ENCODE measurements around the gene OR2H1. TPM values are rescaled to one million over a fixed set of nuclear protein-coding genes. Genes with fewer than 3 reads are reported as not detected.

Gene OR2H1
- total RNA-seq, 1 donor from 2014 or later = not detected

- no peaks in the 10 kb centered on the region for H3K27me3 ChIP-seq
- no peak overlapping the region for H3K4me3 ChIP-seq
- TF ChIP-seq, protein P1, sequence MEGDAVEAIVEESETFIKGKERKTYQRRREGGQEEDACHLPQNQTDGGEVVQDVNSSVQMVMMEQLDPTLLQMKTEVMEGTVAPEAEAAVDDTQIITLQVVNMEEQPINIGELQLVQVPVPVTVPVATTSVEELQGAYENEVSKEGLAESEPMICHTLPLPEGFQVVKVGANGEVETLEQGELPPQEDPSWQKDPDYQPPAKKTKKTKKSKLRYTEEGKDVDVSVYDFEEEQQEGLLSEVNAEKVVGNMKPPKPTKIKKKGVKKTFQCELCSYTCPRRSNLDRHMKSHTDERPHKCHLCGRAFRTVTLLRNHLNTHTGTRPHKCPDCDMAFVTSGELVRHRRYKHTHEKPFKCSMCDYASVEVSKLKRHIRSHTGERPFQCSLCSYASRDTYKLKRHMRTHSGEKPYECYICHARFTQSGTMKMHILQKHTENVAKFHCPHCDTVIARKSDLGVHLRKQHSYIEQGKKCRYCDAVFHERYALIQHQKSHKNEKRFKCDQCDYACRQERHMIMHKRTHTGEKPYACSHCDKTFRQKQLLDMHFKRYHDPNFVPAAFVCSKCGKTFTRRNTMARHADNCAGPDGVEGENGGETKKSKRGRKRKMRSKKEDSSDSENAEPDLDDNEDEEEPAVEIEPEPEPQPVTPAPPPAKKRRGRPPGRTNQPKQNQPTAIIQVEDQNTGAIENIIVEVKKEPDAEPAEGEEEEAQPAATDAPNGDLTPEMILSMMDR (IDR thresholded peaks at IDR 0.05) = no peak
- no peak for TF ChIP-seq EZH2 (IDR thresholded peaks at IDR 0.05)
- no peak for TF ChIP-seq EZH2phosphoT487 (IDR thresholded peaks at IDR 0.05)
- H4K20me1 ChIP-seq (ENCODE audit: low read depth) = no peaks in the 10 kb centered on the region
- H3K27ac ChIP-seq = no peak overlapping the region
- no peaks in the 10 kb centered on the region for H3F3A ChIP-seq (ENCODE audit: low read depth)
- H3K9me3 ChIP-seq (ENCODE audit: low read depth) = no peaks in the 10 kb centered on the region
- H3K4me2 ChIP-seq = peak overlapping the region; percentile 53
- H3K36me3 Mint-ChIP-seq = no peaks in the 10 kb centered on the region
- H3K9ac ChIP-seq = no peak overlapping the region
- H3K4me1 Mint-ChIP-seq = peaks cover 22% of the 10 kb centered on the region
- DNase-seq (ENCODE audit: low spot score) = no peak
- H3K9me3 Mint-ChIP-seq = peaks cover 5% of the 10 kb centered on the region
- H3K27ac Mint-ChIP-seq = peak overlapping the region; percentile 33
- peaks cover 10% of the 10 kb centered on the region for H3K4me1 ChIP-seq
- peak overlapping the region; percentile 52 for H2AFZ ChIP-seq (replicated peaks)
- H3K27me3 Mint-ChIP-seq (ENCODE audit: insufficient read depth, low read depth) = peaks cover 5% of the 10 kb centered on the region
- no peaks in the 10 kb centered on the region for H3K36me3 ChIP-seq
- peak overlapping the region; percentile 19 for H3K4me3 Mint-ChIP-seq
- H3K79me2 ChIP-seq (ENCODE audit: low read depth) = no peaks in the 10 kb centered on the region
These were observed 53.9 kb downstream of the OR2H1 start for GRCh38 chr6:29510746-29511300.

Other genes with a start within 250 kb of the OR2H1 start
- 0.03 TPM in 1 of 2 replicates, not detected in the other for gene OR14J1, start 155.5 kb upstream of the OR2H1 start, total RNA-seq (ENCODE audit: low replicate concordance)
- gene OR5V1, start 88.3 kb upstream of the OR2H1 start, total RNA-seq (ENCODE audit: low replicate concordance) = not detected in 2 replicates
- not detected in 2 replicates for gene OR12D3, start 81.9 kb upstream of the OR2H1 start, total RNA-seq (ENCODE audit: low replicate concordance)
- not detected in 2 replicates for gene OR12D2, start 61.5 kb upstream of the OR2H1 start, total RNA-seq (ENCODE audit: low replicate concordance)
- gene OR12D1, start 42.2 kb upstream of the OR2H1 start, total RNA-seq (ENCODE audit: low replicate concordance) = not detected in 2 replicates
- not detected in 2 replicates for gene OR10C1, start 17.8 kb upstream of the OR2H1 start, total RNA-seq (ENCODE audit: low replicate concordance)
- not detected in 2 replicates for gene OR11A1, start 84 bp upstream of the OR2H1 start, total RNA-seq (ENCODE audit: low replicate concordance)
- not detected in 2 replicates for gene MAS1L, start 30.8 kb downstream of the OR2H1 start, total RNA-seq (ENCODE audit: low replicate concordance)
- not detected in 2 replicates for gene UBD, start 102.6 kb downstream of the OR2H1 start, total RNA-seq (ENCODE audit: low replicate concordance)
- gene OR2H2, start 128.0 kb downstream of the OR2H1 start, total RNA-seq (ENCODE audit: low replicate concordance) = not detected in 2 replicates
- gene GABBR1, start 176.0 kb downstream of the OR2H1 start, total RNA-seq (ENCODE audit: low replicate concordance) = 25.4 and 37.4 TPM in 2 replicates
- not detected in 2 replicates for gene MOG, start 199.9 kb downstream of the OR2H1 start, total RNA-seq (ENCODE audit: low replicate concordance)
- gene ZFP57, start 224.0 kb downstream of the OR2H1 start, total RNA-seq (ENCODE audit: low replicate concordance) = not detected in 2 replicates